ENCODE measurements around the gene PLIN4.

- TF ChIP-seq CTCF (IDR thresholded peaks at IDR 0.05) (no peak), POLR2A (IDR thresholded peaks at IDR 0.05) (no peak), EP300 (IDR thresholded peaks at IDR 0.05) (no peak)
Observed at GRCh38 chr19:4502282-4503131, 15.8 kb downstream of the PLIN4 start.
